ENCODE measurements around the gene FHAD1.

DNA sequence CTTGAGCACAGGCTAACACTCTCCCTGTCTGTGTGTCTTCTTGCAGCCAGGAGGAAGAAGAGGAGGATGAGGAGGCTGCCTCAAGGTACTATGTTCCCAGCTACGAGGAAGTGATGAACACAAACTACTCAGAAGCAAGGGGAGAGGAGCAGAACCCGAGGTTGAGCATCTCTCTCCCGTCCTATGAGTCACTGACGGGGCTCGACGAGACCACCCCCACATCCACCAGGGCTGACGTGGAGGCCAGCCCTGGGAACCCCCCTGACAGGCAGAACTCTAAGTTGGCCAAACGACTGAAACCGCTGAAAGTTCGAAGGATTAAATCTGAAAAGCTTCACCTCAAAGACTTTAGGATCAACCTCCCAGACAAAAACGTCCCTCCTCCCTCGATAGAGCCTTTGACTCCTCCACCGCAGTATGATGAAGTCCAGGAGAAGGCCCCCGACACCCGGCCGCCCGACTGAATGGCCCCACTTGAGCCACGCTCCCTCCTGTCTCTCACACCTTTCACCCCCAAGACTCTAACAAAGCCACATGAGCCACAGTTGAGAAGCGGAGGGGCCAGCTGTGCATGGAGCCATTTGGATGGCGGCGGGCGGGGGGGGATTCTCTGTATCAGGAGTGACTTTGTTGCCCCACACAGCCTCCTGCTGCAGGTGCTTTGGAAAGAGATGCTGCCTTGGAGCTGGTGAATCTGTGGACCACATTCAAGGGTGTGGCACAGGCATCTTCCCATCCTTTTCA lies 27.6 kb upstream of the FHAD1 start:
- TF ChIP-seq CTCF (IDR thresholded peaks at IDR 0.05; ENCODE audit: low read depth, low read length, missing input control), result no peak
- TF ChIP-seq, protein P1, sequence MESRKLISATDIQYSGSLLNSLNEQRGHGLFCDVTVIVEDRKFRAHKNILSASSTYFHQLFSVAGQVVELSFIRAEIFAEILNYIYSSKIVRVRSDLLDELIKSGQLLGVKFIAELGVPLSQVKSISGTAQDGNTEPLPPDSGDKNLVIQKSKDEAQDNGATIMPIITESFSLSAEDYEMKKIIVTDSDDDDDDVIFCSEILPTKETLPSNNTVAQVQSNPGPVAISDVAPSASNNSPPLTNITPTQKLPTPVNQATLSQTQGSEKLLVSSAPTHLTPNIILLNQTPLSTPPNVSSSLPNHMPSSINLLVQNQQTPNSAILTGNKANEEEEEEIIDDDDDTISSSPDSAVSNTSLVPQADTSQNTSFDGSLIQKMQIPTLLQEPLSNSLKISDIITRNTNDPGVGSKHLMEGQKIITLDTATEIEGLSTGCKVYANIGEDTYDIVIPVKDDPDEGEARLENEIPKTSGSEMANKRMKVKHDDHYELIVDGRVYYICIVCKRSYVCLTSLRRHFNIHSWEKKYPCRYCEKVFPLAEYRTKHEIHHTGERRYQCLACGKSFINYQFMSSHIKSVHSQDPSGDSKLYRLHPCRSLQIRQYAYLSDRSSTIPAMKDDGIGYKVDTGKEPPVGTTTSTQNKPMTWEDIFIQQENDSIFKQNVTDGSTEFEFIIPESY (IDR thresholded peaks at IDR 0.05), result no peak
- TF ChIP-seq RAD21 (IDR thresholded peaks at IDR 0.05), result no peak
- TF ChIP-seq, protein P2, sequence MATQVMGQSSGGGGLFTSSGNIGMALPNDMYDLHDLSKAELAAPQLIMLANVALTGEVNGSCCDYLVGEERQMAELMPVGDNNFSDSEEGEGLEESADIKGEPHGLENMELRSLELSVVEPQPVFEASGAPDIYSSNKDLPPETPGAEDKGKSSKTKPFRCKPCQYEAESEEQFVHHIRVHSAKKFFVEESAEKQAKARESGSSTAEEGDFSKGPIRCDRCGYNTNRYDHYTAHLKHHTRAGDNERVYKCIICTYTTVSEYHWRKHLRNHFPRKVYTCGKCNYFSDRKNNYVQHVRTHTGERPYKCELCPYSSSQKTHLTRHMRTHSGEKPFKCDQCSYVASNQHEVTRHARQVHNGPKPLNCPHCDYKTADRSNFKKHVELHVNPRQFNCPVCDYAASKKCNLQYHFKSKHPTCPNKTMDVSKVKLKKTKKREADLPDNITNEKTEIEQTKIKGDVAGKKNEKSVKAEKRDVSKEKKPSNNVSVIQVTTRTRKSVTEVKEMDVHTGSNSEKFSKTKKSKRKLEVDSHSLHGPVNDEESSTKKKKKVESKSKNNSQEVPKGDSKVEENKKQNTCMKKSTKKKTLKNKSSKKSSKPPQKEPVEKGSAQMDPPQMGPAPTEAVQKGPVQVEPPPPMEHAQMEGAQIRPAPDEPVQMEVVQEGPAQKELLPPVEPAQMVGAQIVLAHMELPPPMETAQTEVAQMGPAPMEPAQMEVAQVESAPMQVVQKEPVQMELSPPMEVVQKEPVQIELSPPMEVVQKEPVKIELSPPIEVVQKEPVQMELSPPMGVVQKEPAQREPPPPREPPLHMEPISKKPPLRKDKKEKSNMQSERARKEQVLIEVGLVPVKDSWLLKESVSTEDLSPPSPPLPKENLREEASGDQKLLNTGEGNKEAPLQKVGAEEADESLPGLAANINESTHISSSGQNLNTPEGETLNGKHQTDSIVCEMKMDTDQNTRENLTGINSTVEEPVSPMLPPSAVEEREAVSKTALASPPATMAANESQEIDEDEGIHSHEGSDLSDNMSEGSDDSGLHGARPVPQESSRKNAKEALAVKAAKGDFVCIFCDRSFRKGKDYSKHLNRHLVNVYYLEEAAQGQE (IDR thresholded peaks at IDR 0.05), result no peak
- TF ChIP-seq SP1 (IDR thresholded peaks at IDR 0.05), result no peak
- TF ChIP-seq, protein P3, sequence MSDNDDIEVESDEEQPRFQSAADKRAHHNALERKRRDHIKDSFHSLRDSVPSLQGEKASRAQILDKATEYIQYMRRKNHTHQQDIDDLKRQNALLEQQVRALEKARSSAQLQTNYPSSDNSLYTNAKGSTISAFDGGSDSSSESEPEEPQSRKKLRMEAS (IDR thresholded peaks at IDR 0.05), result no peak
- no peak for TF ChIP-seq JUND (IDR thresholded peaks at IDR 0.05)
- TF ChIP-seq RXRA (IDR thresholded peaks at IDR 0.05), result no peak
- no peak for TF ChIP-seq TAF1 (conservative IDR thresholded peaks at IDR 0.05)
- no peak for TF ChIP-seq YY1 (IDR thresholded peaks at IDR 0.05)
- TF ChIP-seq EGR1 (IDR thresholded peaks at IDR 0.05; ENCODE audit: low read depth in 2 of 2), result no peak

All from liver (tissue), 3 donors.